Measurements from ENCODE around the gene RENBP. TPM values are rescaled to one million over a fixed set of nuclear protein-coding genes. Genes with fewer than 3 reads are reported as not detected.

The RENBP gene
- total RNA-seq, 2 donors from 2014 or later = 0.66 to 6.0 TPM

DNA sequence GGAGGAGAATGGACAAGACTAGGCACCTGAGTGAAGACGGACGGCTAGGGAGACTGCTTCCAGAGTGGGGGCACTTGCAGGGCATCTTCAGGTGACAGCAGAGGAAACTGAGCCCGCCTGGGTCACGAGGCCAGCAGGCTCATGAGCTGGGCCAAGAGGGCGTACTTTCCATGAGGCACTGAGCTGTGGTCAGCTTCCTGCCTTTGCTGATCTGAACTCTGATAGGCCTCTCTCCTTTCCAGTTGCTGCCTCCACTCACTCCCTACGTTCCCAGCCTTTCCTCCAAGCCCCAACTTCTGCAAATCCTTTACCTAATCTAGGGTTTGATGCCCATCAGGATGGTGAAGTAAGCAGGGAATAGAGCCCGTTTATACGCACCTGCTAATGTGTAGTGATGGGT lies 57.1 kb downstream of the RENBP start:
- DNase-seq (no peak), ATAC-seq (no peak)
- WGBS, 2 donors = 52 to 58% methylated on average over 3 to 4 of the region's 8 CpGs
- H3K27ac ChIP-seq = no peak overlapping the region
- peaks cover 0 to 6% of the 10 kb centered on the region in 2 donors for H3K27me3 ChIP-seq
- intact Hi-C loops (cut with DNase I) = no loop called here
- H3K4me1 ChIP-seq = peaks cover 5% of the 10 kb centered on the region
- H3K4me3 ChIP-seq = no peak overlapping the region
- no peaks in the 10 kb centered on the region for H3K36me3 ChIP-seq (replicated peaks in 1 of 2; ENCODE audit: insufficient read depth in 1 of 2, low read depth in 2 of 2)
- H3K9me3 ChIP-seq = no peaks in the 10 kb centered on the region
- TF ChIP-seq CTCF (IDR thresholded peaks at IDR 0.05) (no peak), POLR2A (IDR thresholded peaks at IDR 0.05) (no peak)

- no peak overlapping the region for H3K4me3 ChIP-seq
- peaks cover 5% of the 10 kb centered on the region for H3K4me1 ChIP-seq
- H3K27me3 ChIP-seq = peaks cover 0 to 6% of the 10 kb centered on the region in 2 donors
- no peak for TF ChIP-seq CTCF (IDR thresholded peaks at IDR 0.05)
- TF ChIP-seq POLR2A (IDR thresholded peaks at IDR 0.05) = no peak
- H3K9me3 ChIP-seq = no peaks in the 10 kb centered on the region
- DNase-seq (no peak), ATAC-seq (no peak)
- H3K36me3 ChIP-seq (replicated peaks in 1 of 2; ENCODE audit: insufficient read depth in 1 of 2, low read depth in 2 of 2) = no peaks in the 10 kb centered on the region
- intact Hi-C loops (cut with DNase I) = no loop called here
- no peak overlapping the region for H3K27ac ChIP-seq
- 32 to 38% methylated on average over 5 to 13 of the region's 13 CpGs for WGBS, 2 donors
These were observed 57.5 kb downstream of the RENBP start for GRCh38 chrX:153886915-153887314.

DNA sequence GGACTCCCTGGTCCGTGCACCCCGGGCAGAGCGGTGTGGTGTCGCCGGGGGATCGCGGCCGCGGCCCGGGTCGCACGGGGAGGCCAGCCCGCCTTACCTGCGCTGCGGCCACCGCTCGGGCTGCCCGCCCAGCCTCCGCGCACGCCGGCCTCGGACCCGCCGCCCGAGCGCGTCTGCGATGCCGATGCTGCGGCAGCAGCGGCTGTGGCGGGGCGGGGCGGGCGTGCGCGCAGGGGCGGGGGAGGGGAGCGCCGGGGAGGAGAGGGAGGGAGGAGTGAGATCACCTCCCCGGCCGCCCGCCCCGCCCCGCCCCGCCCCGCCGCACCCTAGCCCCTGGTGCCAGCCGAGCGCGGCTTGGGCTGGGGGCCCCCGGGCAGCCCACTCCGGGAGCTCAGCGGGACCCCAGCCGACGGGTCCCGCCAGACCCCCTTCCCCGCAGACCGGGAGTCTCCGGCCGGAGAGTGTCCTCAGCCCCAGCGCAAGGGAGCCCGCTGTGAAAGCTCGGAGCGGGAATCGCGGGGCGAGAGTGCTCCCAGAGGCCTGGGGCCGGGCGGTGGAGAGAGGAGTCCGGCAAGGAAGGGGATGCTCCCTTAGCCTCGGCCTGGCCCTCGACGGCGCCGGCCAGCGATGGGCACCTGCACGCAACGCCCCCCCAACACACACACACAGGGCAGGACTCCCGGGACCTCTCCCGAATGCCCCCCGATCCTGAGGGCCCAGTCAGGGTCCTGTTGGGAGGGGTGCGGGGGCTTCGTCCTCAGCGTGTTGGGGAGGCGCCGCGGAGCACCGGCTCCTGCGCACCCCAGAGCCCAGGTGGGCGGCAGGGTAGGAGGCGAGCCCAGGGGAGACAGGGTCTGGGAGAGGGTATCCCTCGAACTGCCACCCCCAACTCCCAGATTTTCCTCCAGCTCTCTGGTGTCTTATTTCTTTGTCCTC lies 58.2 kb downstream of the RENBP start, which contains the start of gene L1CAM:
Gene L1CAM, minus strand, starts transcription at position 206 of the 936 bp plus-strand sequence. CDS start 10,337 bp downstream, outside the sequence.
- Histone ChIP-seq H3K4me1 (peaks cover 5% of the 10 kb centered on the region), H3K9me3 (no peaks in the 10 kb centered on the region), H3K27ac (no peak within 1 kb of the TSS), H3K27me3 (peaks cover 0 to 6% of the 10 kb centered on the region in 2 donors), H3K36me3 (replicated peaks in 1 of 2; ENCODE audit: insufficient read depth in 1 of 2, low read depth in 2 of 2) (no peaks in the 10 kb centered on the region), H3K4me3 (no peak within 1 kb of the TSS)
- no peak for DNase-seq
- intact Hi-C loops (cut with DNase I) = no loop called here
- WGBS, 2 donors = 14% methylated on average over 1 of the region's 94 CpGs; no CpG with 5 or more reads in 1 of the 2 donors
- ATAC-seq = peak; percentile 38
- TF ChIP-seq POLR2A (IDR thresholded peaks at IDR 0.05) (no peak), CTCF (IDR thresholded peaks at IDR 0.05) (no peak)

Small RNA genes within 50 kb of the gene (microRNA-seq; reads per million reads assigned to microRNA genes)
- gene MIR3202-1 (ENCODE audit: borderline number of aligned reads in 2 of 2, borderline replicate concordance in 2 of 2) (0 reads per million in 2 donors), gene MIR3202-2 (ENCODE audit: borderline number of aligned reads in 2 of 2, borderline replicate concordance in 2 of 2) (0 reads per million in 2 donors)

Small RNA genes within 50 kb of the gene (small RNA-seq; reads per million reads assigned to genes)
- gene MIR3202-1 = 0.89 reads per million, percentile 31 among the genes with 10 or more reads in this experiment

Other genes with a start within 250 kb of the RENBP start
- 10 to 100 TPM; 64.6 TPM for gene BCAP31, start 220.3 kb downstream of the RENBP start, total RNA-seq
- 10 to 100 TPM; 11.2 to 31.6 TPM for gene ABCD1, start 219.8 kb downstream of the RENBP start, total RNA-seq
- gene PLXNB3, start 180.4 kb downstream of the RENBP start, total RNA-seq = 10 to 100 TPM in 1 of 2 donors, 1 to 10 TPM in 1; 4.2 to 13.2 TPM
- gene SRPK3, start 163.6 kb downstream of the RENBP start, total RNA-seq = not detected
- gene IDH3G, start 150.3 kb downstream of the RENBP start, total RNA-seq = 10 to 100 TPM; 25.2 to 27.7 TPM
- gene SSR4, start 150.0 kb downstream of the RENBP start, total RNA-seq = 100 to 1,000 TPM; 115 to 238 TPM
- 1 to 10 TPM; 1.6 to 2.6 TPM for gene PDZD4, start 114.1 kb downstream of the RENBP start, total RNA-seq
- 1 to 10 TPM; 1.8 to 7.9 TPM for gene L1CAM, start 58.5 kb downstream of the RENBP start, total RNA-seq
- gene AVPR2, start 40.0 kb downstream of the RENBP start, total RNA-seq = under 1 TPM; 0.66 to 0.78 TPM
- gene ARHGAP4, start 18.4 kb downstream of the RENBP start, total RNA-seq = 10 to 100 TPM in 1 of 2 donors, 1 to 10 TPM in 1; 8.6 to 16.6 TPM
- 10 to 100 TPM; 30.3 to 74.7 TPM for gene NAA10, start 9.6 kb downstream of the RENBP start, total RNA-seq
- gene HCFC1, start 27.2 kb upstream of the RENBP start, total RNA-seq = 10 to 100 TPM; 16.6 to 62.6 TPM
- gene TMEM187, start 28.1 kb upstream of the RENBP start, total RNA-seq = 10 to 100 TPM in 1 of 2 donors, 1 to 10 TPM in 1; 8.8 to 10.9 TPM
- 100 to 1,000 TPM in 1 of 2 donors, 10 to 100 TPM in 1; 51.6 to 105 TPM for gene IRAK1, start 75.3 kb upstream of the RENBP start, total RNA-seq
- gene MECP2, start 153.1 kb upstream of the RENBP start, total RNA-seq = 10 to 100 TPM; 27.8 to 36.3 TPM
- gene OPN1LW, start 199.6 kb upstream of the RENBP start, total RNA-seq = not detected
- not detected for gene OPN1MW, start 238.0 kb upstream of the RENBP start, total RNA-seq

All from body of pancreas (tissue), 4 donors.